ENCODE data around the gene CISH. TPM values are rescaled to one million over a fixed set of nuclear protein-coding genes. Genes with fewer than 3 reads are reported as not detected.

Gene CISH
- total and polyA plus RNA-seq, 9 donors: 6.2 to 28.0 (median 21.9) TPM

- Histone ChIP-seq H3K36me3 (no peaks in the 10 kb centered on the region), H3K9me3 (no peaks in the 10 kb centered on the region), H3K4me3 (peak overlapping the region; percentile 89), H3K27me3 (no peaks in the 10 kb centered on the region), H3K4me1 (ENCODE audit: insufficient read depth) (peaks cover 36% of the 10 kb centered on the region), H3K27ac (peak overlapping the region in 1 of 2 donors; percentile 86)
- 62 to 69% (median 66%) methylated on average over 6 of the region's 6 CpGs for WGBS, 3 donors
- DNase-seq: peak; percentile 54 to 71 (median 68)
- TF ChIP-seq POLR2A (IDR thresholded peaks at IDR 0.05) (no peak), CTCF (IDR thresholded peaks at IDR 0.05) (no peak), EP300 (IDR thresholded peaks at IDR 0.05) (no peak)
- intact Hi-C loops (cut with DNase I): loop anchor here in 3 of 4 donors (5.0 to 10.0 kb wide), 4 partner anchors 106 to 1334 kb away; partner anchors contain the start of genes MANF (in 2 of the 3), CACNA2D2 (in 1 of the 3), PARP3 (in 1 of the 3) and RRP9 (in 1 of the 3)
Observed at GRCh38 chr3:50610181-50610971, 1.2 kb downstream of the CISH start.

- Histone ChIP-seq H3K27me3 (no peaks in the 10 kb centered on the region), H3K36me3 (no peaks in the 10 kb centered on the region), H3K27ac (peak overlapping the region in 1 of 2 donors; percentile 86), H3K4me3 (no peak overlapping the region), H3K4me1 (ENCODE audit: insufficient read depth) (peaks cover 42% of the 10 kb centered on the region), H3K9me3 (no peaks in the 10 kb centered on the region)
- TF ChIP-seq POLR2A (IDR thresholded peaks at IDR 0.05) (no peak), CTCF (IDR thresholded peaks at IDR 0.05) (no peak), EP300 (IDR thresholded peaks at IDR 0.05) (no peak)
- 87 to 92% (median 87%) methylated on average over 3 of the region's 3 CpGs for WGBS, 3 donors
- intact Hi-C loops (cut with DNase I): loop anchor here in 3 of 4 donors (5.0 to 10.0 kb wide), 6 partner anchors 105 to 1335 kb away; partner anchors contain the start of genes CYB561D2 (in 2 of the 3), MANF (in 2 of the 3), NPRL2 (in 2 of the 3) and CACNA2D2 (in 1 of the 3)
- no peak for DNase-seq
Observed at GRCh38 chr3:50609763-50610085, 1.9 kb downstream of the CISH start.

- H3K27me3 ChIP-seq: no peaks in the 10 kb centered on the region
- H3K4me1 ChIP-seq (ENCODE audit: insufficient read depth): peaks cover 47% of the 10 kb centered on the region
- peak overlapping the region in 1 of 2 donors; percentile 86 for H3K27ac ChIP-seq
- no peak for DNase-seq
- no peaks in the 10 kb centered on the region for H3K36me3 ChIP-seq
- H3K4me3 ChIP-seq: no peak overlapping the region
- intact Hi-C loops (cut with DNase I): loop anchor here in 2 of 4 donors (5.0 to 10.0 kb wide), 2 partner anchors 254 to 257 kb away; partner anchors contain the start of genes CYB561D2 (in 2 of the 2), NPRL2 (in 2 of the 2) and TMEM115 (in 1 of the 2)
- TF ChIP-seq POLR2A (IDR thresholded peaks at IDR 0.05) (no peak), EP300 (IDR thresholded peaks at IDR 0.05) (no peak), CTCF (IDR thresholded peaks at IDR 0.05) (no peak)
- WGBS, 3 donors: 74 to 84% (median 83%) methylated on average over 5 of the region's 5 CpGs
- H3K9me3 ChIP-seq: no peaks in the 10 kb centered on the region
Observed at GRCh38 chr3:50609071-50609762, 2.4 kb downstream of the CISH start.

GRCh38 chr3:50608278-50608677 lies 3.3 kb downstream of the CISH start:
- DNase-seq: no peak
- Histone ChIP-seq H3K27me3 (no peaks in the 10 kb centered on the region), H3K36me3 (no peaks in the 10 kb centered on the region), H3K4me1 (ENCODE audit: insufficient read depth) (peaks cover 55% of the 10 kb centered on the region), H3K9me3 (no peaks in the 10 kb centered on the region), H3K27ac (no peak overlapping the region), H3K4me3 (no peak overlapping the region)
- WGBS, 3 donors: 76 to 87% (median 86%) methylated on average over 7 of the region's 7 CpGs
- TF ChIP-seq POLR2A (IDR thresholded peaks at IDR 0.05) (no peak), CTCF (IDR thresholded peaks at IDR 0.05) (no peak), EP300 (IDR thresholded peaks at IDR 0.05) (no peak)
- intact Hi-C loops (cut with DNase I): loop anchor here in 2 of 4 donors (5.0 to 10.0 kb wide), 2 partner anchors 253 to 256 kb away; partner anchors contain the start of genes CYB561D2 (in 2 of the 2), NPRL2 (in 2 of the 2) and TMEM115 (in 1 of the 2)

Measured in ovary (tissue), 9 donors.